ENCODE results near the gene DOCK2. TPM values are rescaled to one million over a fixed set of nuclear protein-coding genes. Genes with fewer than 3 reads are reported as not detected.
"Not testable (repeated sequence)": the region's sequence is repeated elsewhere in the genome, so short reads cannot be mapped to it uniquely, and the experiment has no call there.

The DOCK2 gene
- total RNA-seq, 1 donor from 2014 or later = 6.5 TPM

DNA sequence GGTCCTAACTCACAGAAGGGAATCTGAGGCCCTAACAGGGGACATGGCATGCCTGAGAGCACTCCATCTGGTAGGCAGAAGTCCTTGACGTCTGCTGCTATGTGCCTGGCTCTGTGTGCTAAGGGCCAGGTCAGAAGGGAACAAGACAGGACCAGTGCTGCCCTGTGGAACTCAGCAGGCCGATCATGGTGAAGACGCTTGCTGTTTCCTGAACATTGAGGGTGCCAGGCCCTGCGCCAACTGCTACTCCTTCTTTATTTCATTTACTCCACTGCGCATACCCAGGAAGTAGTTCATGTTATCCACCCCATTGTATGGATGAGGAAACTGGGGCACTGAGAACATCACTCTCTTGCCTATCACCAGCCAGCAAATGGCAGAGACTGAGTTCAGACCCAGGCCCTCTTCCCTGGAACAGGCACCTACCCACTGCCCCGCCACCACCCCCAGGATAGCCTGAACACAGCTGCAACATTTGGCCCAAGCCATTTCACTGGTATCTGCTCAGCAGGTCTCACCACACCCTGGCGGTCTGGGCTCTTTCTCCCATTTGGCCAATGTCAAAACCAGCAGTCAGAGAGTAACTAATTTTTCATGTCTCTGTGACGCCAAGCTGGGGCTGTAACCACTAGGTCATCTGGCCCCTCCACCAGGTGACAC lies 443.8 kb downstream of the DOCK2 start:
- H3K36me3 Mint-ChIP-seq (ENCODE audit: low read depth, unreplicated experiment) = no peaks in the 10 kb centered on the region
- peaks cover 2% of the 10 kb centered on the region for H3K27me3 Mint-ChIP-seq (ENCODE audit: unreplicated experiment)
- H3K4me1 Mint-ChIP-seq (ENCODE audit: unreplicated experiment) = no peaks in the 10 kb centered on the region
- TF ChIP-seq, protein P1, sequence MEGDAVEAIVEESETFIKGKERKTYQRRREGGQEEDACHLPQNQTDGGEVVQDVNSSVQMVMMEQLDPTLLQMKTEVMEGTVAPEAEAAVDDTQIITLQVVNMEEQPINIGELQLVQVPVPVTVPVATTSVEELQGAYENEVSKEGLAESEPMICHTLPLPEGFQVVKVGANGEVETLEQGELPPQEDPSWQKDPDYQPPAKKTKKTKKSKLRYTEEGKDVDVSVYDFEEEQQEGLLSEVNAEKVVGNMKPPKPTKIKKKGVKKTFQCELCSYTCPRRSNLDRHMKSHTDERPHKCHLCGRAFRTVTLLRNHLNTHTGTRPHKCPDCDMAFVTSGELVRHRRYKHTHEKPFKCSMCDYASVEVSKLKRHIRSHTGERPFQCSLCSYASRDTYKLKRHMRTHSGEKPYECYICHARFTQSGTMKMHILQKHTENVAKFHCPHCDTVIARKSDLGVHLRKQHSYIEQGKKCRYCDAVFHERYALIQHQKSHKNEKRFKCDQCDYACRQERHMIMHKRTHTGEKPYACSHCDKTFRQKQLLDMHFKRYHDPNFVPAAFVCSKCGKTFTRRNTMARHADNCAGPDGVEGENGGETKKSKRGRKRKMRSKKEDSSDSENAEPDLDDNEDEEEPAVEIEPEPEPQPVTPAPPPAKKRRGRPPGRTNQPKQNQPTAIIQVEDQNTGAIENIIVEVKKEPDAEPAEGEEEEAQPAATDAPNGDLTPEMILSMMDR (IDR thresholded peaks at IDR 0.05; ENCODE audit: unreplicated experiment) = no peak
- no peaks in the 10 kb centered on the region for H3K9me3 Mint-ChIP-seq (ENCODE audit: unreplicated experiment)
- H3K4me3 Mint-ChIP-seq (ENCODE audit: unreplicated experiment) = no peak overlapping the region
- no peak overlapping the region for H3K27ac Mint-ChIP-seq (ENCODE audit: unreplicated experiment)
- DNase-seq (ENCODE audit: low spot score) = no peak

DNA sequence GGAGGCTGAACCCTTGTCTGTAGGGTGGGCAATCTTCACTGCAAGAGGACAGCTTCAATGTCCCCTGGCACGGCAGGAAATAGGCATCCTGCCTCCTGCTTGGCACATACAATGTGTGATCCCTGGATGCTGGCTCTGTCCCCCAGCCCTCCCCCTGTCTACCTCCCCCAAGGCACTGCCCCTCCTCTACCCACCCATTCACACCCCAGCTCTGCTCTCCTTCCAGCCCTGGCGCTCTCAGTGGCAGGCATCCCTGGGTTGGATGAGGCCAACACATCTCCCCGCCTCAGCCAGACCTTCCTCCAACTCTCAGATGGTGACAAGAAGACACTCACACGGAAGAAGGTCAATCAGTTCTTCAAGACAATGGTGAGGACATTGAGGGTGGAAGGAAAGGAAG lies 444.5 kb downstream of the DOCK2 start:
- no peak for DNase-seq (ENCODE audit: low spot score)
- H3K4me1 Mint-ChIP-seq (ENCODE audit: unreplicated experiment) = no peaks in the 10 kb centered on the region
- no peak overlapping the region for H3K4me3 Mint-ChIP-seq (ENCODE audit: unreplicated experiment)
- no peaks in the 10 kb centered on the region for H3K36me3 Mint-ChIP-seq (ENCODE audit: low read depth, unreplicated experiment)
- H3K27me3 Mint-ChIP-seq (ENCODE audit: unreplicated experiment) = peaks cover 4% of the 10 kb centered on the region
- TF ChIP-seq, protein P1 (IDR thresholded peaks at IDR 0.05; ENCODE audit: unreplicated experiment) = no peak
- H3K9me3 Mint-ChIP-seq (ENCODE audit: unreplicated experiment) = no peaks in the 10 kb centered on the region
- H3K27ac Mint-ChIP-seq (ENCODE audit: unreplicated experiment) = no peak overlapping the region

DNA sequence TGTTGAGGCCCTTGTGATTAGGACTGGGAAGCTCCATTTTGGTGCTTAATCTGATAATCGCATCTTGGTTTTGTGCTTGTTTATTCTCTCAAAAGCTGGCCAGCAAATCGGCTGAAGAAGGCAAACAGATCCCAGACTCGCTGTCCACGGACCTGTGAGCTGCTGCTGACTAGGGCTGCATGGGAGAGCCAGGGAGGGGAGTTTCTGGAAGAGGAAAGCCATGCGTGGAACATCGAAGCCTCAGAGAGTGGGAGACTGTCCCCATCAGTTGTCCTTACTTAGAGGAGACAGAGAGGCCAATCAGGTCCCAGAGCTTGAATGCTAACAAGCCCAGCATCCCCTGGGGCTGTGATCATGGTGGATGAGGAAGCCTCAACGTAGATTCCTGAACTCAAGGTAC lies 445.6 kb downstream of the DOCK2 start:
- Mint-ChIP-seq H3K4me1 (ENCODE audit: unreplicated experiment) (no peaks in the 10 kb centered on the region), H3K27ac (ENCODE audit: unreplicated experiment) (no peak overlapping the region), H3K36me3 (ENCODE audit: low read depth, unreplicated experiment) (peaks cover 4% of the 10 kb centered on the region), H3K9me3 (ENCODE audit: unreplicated experiment) (no peaks in the 10 kb centered on the region), H3K4me3 (ENCODE audit: unreplicated experiment) (no peak overlapping the region), H3K27me3 (ENCODE audit: unreplicated experiment) (peaks cover 6% of the 10 kb centered on the region)
- TF ChIP-seq, protein P1 (IDR thresholded peaks at IDR 0.05; ENCODE audit: unreplicated experiment) = no peak
- DNase-seq (ENCODE audit: low spot score) = no peak

DNA sequence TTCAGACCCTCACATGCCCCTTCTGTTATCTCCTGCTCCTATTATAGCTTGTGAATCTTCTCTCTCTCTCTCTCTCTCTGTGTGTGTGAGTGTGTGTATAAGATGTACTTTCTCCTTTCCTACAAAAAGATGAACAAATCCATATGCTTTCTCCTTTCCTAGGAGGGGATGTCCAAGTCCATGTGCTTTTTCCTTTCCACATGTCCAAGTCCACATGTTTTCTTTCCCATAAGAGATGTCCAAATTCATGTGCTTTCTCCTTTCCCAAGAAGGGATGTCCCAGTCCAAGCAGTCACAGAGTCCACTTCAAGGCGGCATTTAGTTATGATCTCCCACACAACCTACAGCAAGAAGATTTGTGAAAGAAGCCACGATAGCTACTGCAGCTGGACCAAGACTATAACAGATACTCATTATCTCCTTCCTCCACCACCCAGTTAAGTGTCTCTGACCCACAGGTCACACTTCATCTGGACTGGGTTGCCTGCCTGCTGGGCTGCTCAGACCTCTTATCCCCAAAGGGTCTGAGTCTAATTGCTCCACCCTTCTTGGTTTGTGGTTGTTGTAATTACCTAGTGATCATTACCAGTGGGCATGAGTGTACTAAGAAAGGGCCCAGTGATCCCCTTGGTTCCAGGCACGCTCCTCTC lies 450.2 kb downstream of the DOCK2 start:
- no peak for DNase-seq (ENCODE audit: low spot score)
- Mint-ChIP-seq H3K9me3 (ENCODE audit: unreplicated experiment) (no peaks in the 10 kb centered on the region), H3K27me3 (ENCODE audit: unreplicated experiment) (peaks cover 6% of the 10 kb centered on the region), H3K4me1 (ENCODE audit: unreplicated experiment) (peaks cover 11% of the 10 kb centered on the region), H3K4me3 (ENCODE audit: unreplicated experiment) (no peak overlapping the region), H3K27ac (ENCODE audit: unreplicated experiment) (no peak overlapping the region), H3K36me3 (ENCODE audit: low read depth, unreplicated experiment) (peaks cover 14% of the 10 kb centered on the region)
- TF ChIP-seq, protein P1 (IDR thresholded peaks at IDR 0.05; ENCODE audit: unreplicated experiment) = no peak

DNA sequence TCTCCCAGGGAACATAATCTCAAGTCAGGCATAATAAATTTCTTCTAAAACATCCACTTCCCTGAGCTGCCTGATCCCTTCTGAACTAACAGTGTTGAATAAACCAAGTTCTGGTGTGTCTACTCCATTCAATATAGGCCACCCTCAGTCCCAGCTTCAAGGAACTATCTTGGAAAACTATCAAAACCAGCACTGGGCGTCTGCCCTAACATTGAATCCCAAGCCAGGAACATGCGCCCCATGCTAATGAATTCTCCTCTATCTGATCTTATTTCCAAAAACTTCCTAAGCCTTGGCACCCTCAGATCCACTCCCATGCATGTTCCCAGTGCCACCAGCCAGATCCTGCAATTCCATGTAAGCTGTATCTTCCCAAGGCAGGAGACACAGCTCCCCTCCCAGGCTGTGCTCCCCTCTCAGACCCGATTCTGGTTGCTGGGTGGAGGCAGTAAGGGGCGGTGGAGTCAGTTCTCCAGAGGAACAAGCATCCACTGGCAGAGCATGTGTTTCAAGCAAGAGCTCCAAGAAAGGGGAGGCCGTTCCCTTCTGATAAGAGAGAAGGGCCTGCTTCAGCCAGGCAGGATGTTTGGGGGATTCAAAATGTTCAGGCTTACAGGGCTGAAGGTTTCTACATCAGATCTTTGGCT lies 455.5 kb downstream of the DOCK2 start:
- DNase-seq (ENCODE audit: low spot score) = peak; percentile 23
- peaks cover 7% of the 10 kb centered on the region for H3K27me3 Mint-ChIP-seq (ENCODE audit: unreplicated experiment)
- TF ChIP-seq, protein P1 (IDR thresholded peaks at IDR 0.05; ENCODE audit: unreplicated experiment) = no peak
- H3K9me3 Mint-ChIP-seq (ENCODE audit: unreplicated experiment) = no peaks in the 10 kb centered on the region
- peaks cover 59% of the 10 kb centered on the region for H3K4me1 Mint-ChIP-seq (ENCODE audit: unreplicated experiment)
- peak overlapping the region; percentile 3 for H3K4me3 Mint-ChIP-seq (ENCODE audit: unreplicated experiment)
- H3K27ac Mint-ChIP-seq (ENCODE audit: unreplicated experiment) = peak overlapping the region; percentile 96
- peaks cover 14% of the 10 kb centered on the region for H3K36me3 Mint-ChIP-seq (ENCODE audit: low read depth, unreplicated experiment)

- not testable (repeated sequence) for H3K4me3 Mint-ChIP-seq (ENCODE audit: unreplicated experiment); DNase-seq (ENCODE audit: low spot score); H3K27me3 Mint-ChIP-seq (ENCODE audit: unreplicated experiment); H3K9me3 Mint-ChIP-seq (ENCODE audit: unreplicated experiment); H3K36me3 Mint-ChIP-seq (ENCODE audit: low read depth, unreplicated experiment)
- H3K4me1 Mint-ChIP-seq (ENCODE audit: unreplicated experiment) = peaks cover 72% of the 10 kb centered on the region
- H3K27ac Mint-ChIP-seq (ENCODE audit: unreplicated experiment) = peak overlapping the region; percentile 96
Observed at GRCh38 chr5:170094329-170094728, 457.3 kb downstream of the DOCK2 start.

Measured in endothelial cell (in vitro differentiated cells).